ENCODE data around the gene NRGN. TPM values are rescaled to one million over a fixed set of nuclear protein-coding genes. Genes with fewer than 3 reads are reported as not detected.

The NRGN gene
- total RNA-seq, 1 experiment from 2014 or later = 15.5 TPM

- H4K20me1 ChIP-seq (ENCODE audit: low read length) = no peaks in the 10 kb centered on the region; the same call in 1 of the 2 replicates
- no peak for ATAC-seq
- TSS peak; percentile 20 for BruUV-seq (replicated peaks)
Measured at GRCh38 chr11:124761301-124762104, 21.8 kb downstream of the NRGN start.

GRCh38 chr11:124762105-124762623 is 22.4 kb downstream of the NRGN start, which contains the start of gene ESAM:
TSS of gene ESAM (minus strand) at chr11:124762290. CDS start at chr11:124762154, 136 bp downstream.
- DNase-seq = peak; percentile 46
- CTCF ChIA-PET = interaction anchor here (1.2 to 2.8 kb wide), 4 partner anchors 16 to 93 kb away, joined by 3 to 50 read pairs (median 18); no protein-coding TSS in a partner anchor
- H3K27ac ChIP-seq (ENCODE audit: low read length) = no peak within 1 kb of the TSS

More at GRCh38 chr11:124761301-124762104, 21.8 kb downstream of the NRGN start:
- TF ChIP-seq EZH2phosphoT487 (IDR thresholded peaks at IDR 0.05; ENCODE audit: borderline replicate concordance, low read length) (no peak), EZH2 (IDR thresholded peaks at IDR 0.05; ENCODE audit: low read length, unreplicated experiment) (no peak), CTCF (conservative IDR thresholded peaks at IDR 0.05; ENCODE audit: low read depth, low read length) (no peak)
- Histone ChIP-seq H3K9me2 (replicated peaks; ENCODE audit: low read length) (no peaks in the 10 kb centered on the region), H3K4me2 (ENCODE audit: low read length) (peak overlapping the region; percentile 100), H3K4me3 (ENCODE audit: low read length) (peak overlapping the region; percentile 91), H3K9ac (ENCODE audit: low read length) (no peak overlapping the region), H3K4me1 (ENCODE audit: insufficient read depth, low read length) (peaks cover 27% of the 10 kb centered on the region), H3K27ac (ENCODE audit: low read length) (no peak overlapping the region), H3K79me2 (ENCODE audit: low read length) (no peaks in the 10 kb centered on the region), H3K27me3 (ENCODE audit: low read length) (no peaks in the 10 kb centered on the region), H2AFZ (ENCODE audit: low read length) (peak overlapping the region; percentile 97; the same call in 1 of the 2 replicates), H3K9me3 (ENCODE audit: low read length) (no peaks in the 10 kb centered on the region), H3F3A (ENCODE audit: low read length, unreplicated experiment) (peaks cover 15% of the 10 kb centered on the region), H3K36me3 (ENCODE audit: low read depth, low read length) (no peaks in the 10 kb centered on the region; the same call in 1 of the 2 replicates)
- DNase-seq = no peak
- CTCF ChIA-PET = interaction anchor here (2.8 kb wide), 1 partner anchor 75 kb away, joined by 50 read pairs; no protein-coding TSS in a partner anchor
- POLR2A ChIA-PET (ENCODE audit: unreplicated experiment) = no interaction called here
- intact Hi-C loops (cut with micrococcal nuclease) = loop anchor here (1.0 to 2.0 kb wide), 2 partner anchors 15 to 87 kb away; no protein-coding TSS in a partner anchor

More at GRCh38 chr11:124762105-124762623, 22.4 kb downstream of the NRGN start, which contains the start of gene ESAM:
- POLR2A ChIA-PET (ENCODE audit: unreplicated experiment) = no interaction called here
- intact Hi-C loops (cut with micrococcal nuclease) = loop anchor here (1.0 to 2.0 kb wide), 2 partner anchors 15 to 88 kb away; no protein-coding TSS in a partner anchor
- Histone ChIP-seq H3K4me3 (ENCODE audit: low read length) (peak within 1 kb of the TSS; percentile 91), H3K4me1 (ENCODE audit: insufficient read depth, low read length) (peaks cover 27% of the 10 kb centered on the region), H4K20me1 (ENCODE audit: low read length) (no peaks in the 10 kb centered on the region; the same call in 1 of the 2 replicates), H3K36me3 (ENCODE audit: low read depth, low read length) (peaks cover 6% of the 10 kb centered on the region; the same call in 1 of the 2 replicates), H3K79me2 (ENCODE audit: low read length) (no peaks in the 10 kb centered on the region), H3K9ac (ENCODE audit: low read length) (peak within 1 kb of the TSS; percentile 50), H2AFZ (ENCODE audit: low read length) (peak within 1 kb of the TSS; percentile 97), H3K4me2 (ENCODE audit: low read length) (peak within 1 kb of the TSS; percentile 100), H3K27me3 (ENCODE audit: low read length) (no peaks in the 10 kb centered on the region), H3F3A (ENCODE audit: low read length, unreplicated experiment) (peaks cover 15% of the 10 kb centered on the region), H3K9me3 (ENCODE audit: low read length) (no peaks in the 10 kb centered on the region), H3K9me2 (replicated peaks; ENCODE audit: low read length) (no peaks in the 10 kb centered on the region)
- no TSS peak for BruUV-seq (replicated peaks)
- peak; percentile 51 for ATAC-seq
- no peak for TF ChIP-seq CTCF (conservative IDR thresholded peaks at IDR 0.05; ENCODE audit: low read depth, low read length)
- TF ChIP-seq EZH2 (IDR thresholded peaks at IDR 0.05; ENCODE audit: low read length, unreplicated experiment) = no peak
- no peak for TF ChIP-seq EZH2phosphoT487 (IDR thresholded peaks at IDR 0.05; ENCODE audit: borderline replicate concordance, low read length)

Measured in PC-3 (cell line).